GM19025 (cell line): Measurements from ENCODE around the gene PIK3C3.

Source experiments
- ATAC-seq: cut with Tn5 transposase; IDR thresholded peaks from one replicate; pipeline ENCODE4 v1.9.1; 2021; ENCODE audit warnings: mild to moderate bottlenecking, low read depth, moderate library complexity; ENCODE audit not compliant: unreplicated experiment

Gene PIK3C3

GRCh38 chr18:41954827-41955613, at the start of gene PIK3C3:
Gene PIK3C3, plus strand, starts transcription at chr18:41955234. Its CDS starts 58 bp downstream, at chr18:41955292.
- peak; percentile 98 for ATAC-seq

GRCh38 chr18:41905786-41906527, 49.1 kb upstream of the PIK3C3 start:
- ATAC-seq, result no peak

GRCh38 chr18:41906528-41907146, 48.4 kb upstream of the PIK3C3 start:
- ATAC-seq, result peak; percentile 85

GRCh38 chr18:41917181-41917580, 37.9 kb upstream of the PIK3C3 start:
- ATAC-seq, result no peak

GRCh38 chr18:41921770-41922169, 33.3 kb upstream of the PIK3C3 start:
- ATAC-seq, result no peak

GRCh38 chr18:41922176-41922575, 32.9 kb upstream of the PIK3C3 start:
- ATAC-seq, result no peak

GRCh38 chr18:41922841-41923240, 32.2 kb upstream of the PIK3C3 start:
- ATAC-seq, result no peak

- ATAC-seq, result no peak
Observed at GRCh38 chr18:41923446-41923845, 31.6 kb upstream of the PIK3C3 start.

GRCh38 chr18:41928581-41928980, 26.5 kb upstream of the PIK3C3 start:
- ATAC-seq, result no peak

GRCh38 chr18:41932899-41933298, 22.1 kb upstream of the PIK3C3 start:
- no peak for ATAC-seq

- ATAC-seq, result no peak
Observed at GRCh38 chr18:41933778-41934177, 21.3 kb upstream of the PIK3C3 start.

GRCh38 chr18:41936471-41937134, 18.4 kb upstream of the PIK3C3 start:
- no peak for ATAC-seq

- ATAC-seq, result no peak
Observed at GRCh38 chr18:41938445-41938844, 16.6 kb upstream of the PIK3C3 start.

GRCh38 chr18:41939326-41939725, 15.7 kb upstream of the PIK3C3 start:
- no peak for ATAC-seq

- ATAC-seq, result no peak
Observed at GRCh38 chr18:41940506-41941215, 14.4 kb upstream of the PIK3C3 start.

- ATAC-seq, result no peak
Observed at GRCh38 chr18:41942254-41942653, 12.8 kb upstream of the PIK3C3 start.

- ATAC-seq, result no peak
Observed at GRCh38 chr18:41948544-41949110, 6.4 kb upstream of the PIK3C3 start.

- no peak for ATAC-seq
Observed at GRCh38 chr18:41949206-41949920, 5.7 kb upstream of the PIK3C3 start.

GRCh38 chr18:41955688-41956087, 654 bp downstream of the PIK3C3 start:
- no peak for ATAC-seq
